ENCODE results near the gene CPEB3.
"Not testable (repeated sequence)": the region's sequence is repeated elsewhere in the genome, so short reads cannot be mapped to it uniquely, and the experiment has no call there.

Gene CPEB3

DNA sequence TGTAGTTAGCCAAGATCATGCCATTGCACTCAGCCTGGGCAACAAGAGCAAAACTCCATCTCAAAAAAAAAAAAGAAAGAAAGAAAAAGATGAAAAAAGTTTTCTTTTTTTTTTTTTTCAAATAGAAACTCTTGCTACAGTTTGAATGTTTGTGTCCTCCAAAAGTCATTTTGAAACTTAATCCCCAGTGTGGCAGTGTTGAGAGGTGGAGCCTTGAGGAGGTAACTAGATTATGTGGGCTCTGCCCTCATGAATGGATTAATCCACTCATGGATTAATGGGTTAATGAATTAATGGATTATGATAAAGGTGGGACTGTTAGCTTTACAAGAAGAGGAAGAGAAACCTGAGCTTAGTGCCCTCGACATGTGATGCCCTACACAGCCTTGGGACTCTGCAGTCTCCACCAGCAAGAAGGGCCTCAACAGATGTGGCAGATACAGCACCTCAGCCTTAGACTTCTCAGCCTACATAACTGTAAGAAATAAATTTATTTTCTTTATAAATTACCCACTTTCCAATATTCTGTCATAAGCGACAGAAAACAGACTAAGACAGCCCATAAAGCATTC, 25.1 kb downstream of the CPEB3 start:
- no peak for DNase-seq

DNA sequence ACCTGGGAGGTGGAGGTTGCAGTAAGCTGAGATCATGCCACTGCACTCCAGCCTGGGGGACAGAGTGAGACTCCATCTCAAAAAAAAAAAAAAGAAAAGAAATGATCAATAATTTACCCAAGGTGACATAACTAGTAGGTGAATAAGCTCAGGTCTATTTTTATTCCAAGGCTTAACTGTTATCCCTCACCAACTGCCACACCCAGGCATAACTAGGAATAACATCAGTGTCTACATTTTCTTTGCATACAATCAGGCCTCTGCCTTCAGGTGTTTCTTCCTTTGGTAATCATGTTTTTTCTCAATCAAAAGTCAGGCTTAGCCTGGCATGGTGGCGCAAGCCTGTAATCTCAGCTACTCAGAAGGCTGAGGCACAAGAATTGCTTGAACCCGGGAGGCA, 26.6 kb downstream of the CPEB3 start:
- no peak for DNase-seq

DNA sequence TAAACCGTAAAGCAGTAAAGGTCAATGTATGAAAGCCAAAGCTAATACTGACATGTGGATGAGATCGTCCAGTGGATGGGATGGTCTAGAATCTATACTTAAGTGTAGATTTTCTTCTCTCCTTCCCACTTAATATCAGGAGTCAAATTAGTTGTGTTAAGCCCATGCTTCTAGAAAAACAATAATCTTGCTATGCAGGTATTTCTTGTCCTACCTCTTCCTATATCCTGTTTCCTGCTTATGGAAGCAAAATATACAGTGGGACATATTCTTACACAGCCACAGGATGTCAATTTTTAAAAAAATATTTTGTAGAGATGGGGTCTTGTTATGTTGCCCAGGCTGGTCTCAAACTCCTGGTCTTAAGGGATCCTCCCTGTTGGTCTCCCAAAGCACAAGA, 27.5 kb downstream of the CPEB3 start:
- no peak for DNase-seq

DNA sequence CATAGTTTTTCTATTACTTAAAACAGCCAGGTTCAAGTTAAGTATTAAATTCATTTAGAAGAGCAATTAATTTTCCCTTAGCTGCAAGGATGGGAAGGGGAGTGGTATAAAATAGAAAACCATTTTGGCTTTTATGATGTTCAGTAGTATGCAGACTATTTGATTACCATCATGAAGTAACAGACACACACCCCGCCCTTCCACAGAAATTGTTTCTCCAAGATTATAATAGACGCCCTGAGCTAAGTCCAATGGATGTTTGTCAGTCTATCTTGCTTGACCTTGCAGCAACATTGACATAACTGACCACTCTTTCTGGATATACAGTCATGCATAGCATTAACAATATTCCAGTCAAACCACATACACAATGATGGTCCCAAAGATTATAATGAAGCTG, 42.3 kb downstream of the CPEB3 start:
- DNase-seq, result no peak

DNA sequence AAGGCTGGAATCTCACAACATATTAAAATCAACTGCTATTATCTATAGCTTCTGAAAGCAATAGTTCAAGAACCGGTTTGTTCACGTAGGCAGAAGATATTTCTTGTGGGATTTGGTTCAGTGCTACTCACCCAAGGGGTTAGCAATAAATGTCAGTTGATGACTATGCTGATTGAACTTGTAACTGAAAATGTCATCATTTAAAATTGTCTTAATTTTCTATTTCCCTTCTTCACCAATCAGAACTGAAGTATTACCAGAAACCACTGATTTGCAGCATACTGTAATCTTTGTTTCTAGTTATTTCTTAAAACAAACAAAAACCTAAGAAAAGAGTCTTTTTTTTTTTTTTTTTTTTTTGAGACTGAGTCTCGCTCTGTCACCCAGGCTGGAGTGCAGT, 46.1 kb downstream of the CPEB3 start:
- no peak for DNase-seq

DNA sequence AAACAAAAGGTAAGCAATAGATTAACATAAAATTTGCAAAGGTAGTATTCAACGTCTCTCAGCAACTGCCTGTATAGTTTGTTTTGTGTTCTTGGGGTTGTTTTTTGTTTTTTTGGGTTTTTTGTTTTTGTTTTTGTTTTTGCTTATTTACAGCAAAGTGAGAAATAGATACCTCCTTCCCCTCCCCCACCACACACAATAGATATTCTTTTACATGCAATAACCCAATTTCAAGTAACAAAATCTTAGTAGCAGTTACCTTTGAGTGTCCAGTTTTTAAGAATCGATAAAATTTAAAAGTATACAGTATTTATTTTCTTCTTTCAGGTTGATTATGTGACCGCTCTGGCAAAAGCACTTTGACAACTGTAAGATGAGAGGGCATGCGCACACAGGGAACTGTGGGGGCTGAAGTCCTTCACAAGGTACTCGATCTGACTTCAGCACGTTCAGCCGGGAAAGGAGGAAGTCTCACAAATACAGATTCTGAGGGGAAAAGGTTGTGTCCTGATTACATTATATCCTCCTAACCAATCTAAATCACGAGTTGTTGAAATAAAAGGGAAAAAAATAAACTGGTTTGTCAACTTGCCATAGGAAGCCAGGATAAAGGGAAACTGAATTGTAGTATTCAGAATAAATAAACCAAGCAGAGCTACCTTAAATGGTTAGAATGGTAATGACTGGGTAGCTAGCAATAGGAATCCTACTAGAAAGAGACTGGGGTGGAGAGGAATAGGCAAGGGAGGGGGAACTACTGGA, 47.8 kb downstream of the CPEB3 start:
- DNase-seq, result peak; percentile 61

DNA sequence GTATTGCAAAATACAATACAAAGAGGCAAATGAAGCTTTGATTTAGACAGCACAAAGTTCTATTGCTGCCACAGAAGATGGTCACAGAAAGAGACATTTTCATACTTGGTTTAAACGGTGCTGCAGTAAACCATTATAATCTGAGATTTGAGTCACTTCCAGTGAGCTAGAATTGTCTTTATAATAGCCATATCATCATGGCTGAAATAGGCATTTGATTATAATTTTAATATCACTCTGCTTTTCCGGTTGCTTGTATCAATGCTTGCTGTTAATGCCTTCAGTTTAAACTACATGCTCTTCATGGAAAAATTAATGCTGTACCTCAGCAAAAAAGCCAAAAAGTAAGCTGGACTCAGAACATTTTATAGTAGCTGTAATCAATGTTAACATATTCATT, 48.5 kb downstream of the CPEB3 start:
- no peak for DNase-seq

DNA sequence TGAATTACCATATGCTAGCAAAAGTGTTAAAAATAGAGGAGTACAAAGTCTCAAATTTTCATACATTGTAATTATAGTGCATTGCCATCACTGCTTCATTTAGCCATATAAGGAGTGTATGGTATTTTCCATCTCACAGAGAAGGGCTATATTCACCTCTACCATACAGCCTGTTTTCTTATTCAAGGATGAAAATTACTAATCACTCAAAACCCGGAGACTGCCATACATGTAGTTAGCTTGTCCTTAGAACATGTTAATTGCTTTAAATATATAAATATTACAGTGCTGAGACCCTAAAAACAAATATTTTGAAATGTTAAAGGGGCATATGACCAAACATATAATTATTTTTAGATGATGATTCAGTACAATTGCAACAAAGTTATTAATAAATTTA, 49.4 kb downstream of the CPEB3 start:
- DNase-seq, result no peak

DNA sequence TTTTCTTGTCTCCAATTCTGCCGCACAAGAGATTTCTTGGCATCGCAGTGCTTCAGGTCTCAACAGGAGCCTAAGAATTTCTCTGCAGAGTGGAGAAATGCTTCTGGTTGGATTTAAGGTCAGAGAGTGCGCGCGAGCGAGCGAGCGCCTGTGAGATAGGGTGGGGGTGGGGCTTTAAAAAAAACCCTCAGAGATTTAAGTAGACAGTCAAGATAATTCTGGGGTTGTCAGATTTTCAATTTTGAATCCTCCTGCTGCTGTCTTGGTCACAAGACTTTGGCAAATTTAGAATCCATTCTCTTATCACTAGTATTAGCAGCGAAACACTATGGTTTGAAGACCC, 49.7 kb downstream of the CPEB3 start:
- DNase-seq, result peak; percentile 19

DNA sequence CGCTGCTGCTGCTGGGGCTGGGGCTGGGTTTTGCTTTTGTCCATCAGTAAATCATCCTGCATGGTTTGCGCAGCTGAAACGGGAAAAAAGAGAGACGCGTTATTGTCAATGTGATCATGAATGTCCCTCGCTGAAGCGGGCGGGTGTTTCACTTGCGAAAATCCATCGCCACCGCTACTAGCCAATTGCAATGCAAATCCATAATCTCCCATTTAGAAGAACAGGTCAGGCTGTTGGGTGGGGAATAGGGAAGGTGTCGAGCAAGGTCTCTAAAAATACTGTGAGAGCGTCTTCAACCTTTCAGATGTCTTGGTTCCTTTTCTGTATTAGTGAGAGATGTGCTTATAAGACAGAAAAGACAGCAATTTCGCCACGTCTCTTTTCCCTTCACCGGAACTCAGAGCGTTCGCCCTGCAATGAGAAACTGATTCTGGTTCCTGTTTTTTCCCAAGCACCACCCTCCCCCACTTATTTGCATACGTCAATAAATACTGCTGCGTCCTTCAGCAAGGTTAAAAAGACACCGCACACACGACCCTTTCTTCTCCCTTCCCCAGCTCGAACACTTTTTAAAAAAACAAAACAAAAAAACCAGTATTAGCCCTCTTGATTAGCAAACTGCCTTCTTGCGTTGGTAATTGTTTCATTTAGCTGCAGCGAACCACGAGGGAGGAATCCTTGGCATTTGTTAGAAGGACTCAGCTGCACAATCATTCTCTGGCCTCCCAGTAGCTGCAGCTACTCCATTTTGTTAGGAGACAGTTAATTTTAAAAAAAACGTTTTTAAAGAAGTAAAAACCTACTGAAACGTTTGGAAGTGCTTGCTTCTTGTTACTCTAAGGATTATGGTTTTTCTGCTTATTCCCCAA, 50.4 kb downstream of the CPEB3 start:
- peak; percentile 77 for DNase-seq

DNA sequence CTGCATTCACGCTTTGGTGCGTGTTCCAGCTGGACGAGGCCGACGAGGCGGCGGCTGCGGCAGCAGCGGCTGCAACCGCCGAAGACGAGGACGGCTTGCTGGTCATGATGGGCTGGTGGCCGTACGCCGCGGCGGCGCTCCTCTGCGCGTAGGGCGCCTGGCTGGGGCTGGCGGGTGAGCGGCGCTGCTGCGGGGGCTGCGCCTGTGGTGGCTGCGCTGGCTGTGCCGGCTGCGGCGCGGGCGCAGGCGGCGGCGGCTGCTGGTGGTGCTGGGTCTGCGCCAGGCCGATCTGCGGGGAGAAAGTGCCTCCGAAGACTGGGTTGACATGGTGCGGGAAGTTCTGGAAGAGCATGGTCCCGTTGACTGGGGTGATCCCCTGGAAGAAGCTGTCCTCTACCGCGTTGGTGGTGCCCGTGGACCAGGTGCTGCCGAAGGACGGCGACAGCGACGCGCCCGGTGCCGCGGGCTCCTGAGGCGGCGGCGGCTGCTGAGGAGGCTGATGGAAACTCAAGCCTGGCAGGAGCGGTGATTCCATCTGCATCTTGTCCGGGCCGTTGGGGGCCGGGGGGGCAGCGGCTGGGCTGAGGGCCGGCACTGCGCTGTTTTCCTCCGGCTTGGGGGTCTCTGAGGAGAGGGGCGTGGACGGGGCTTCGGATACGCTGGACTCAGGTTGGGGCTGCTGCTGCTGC, 51.1 kb downstream of the CPEB3 start:
- DNase-seq, result peak; percentile 55

DNA sequence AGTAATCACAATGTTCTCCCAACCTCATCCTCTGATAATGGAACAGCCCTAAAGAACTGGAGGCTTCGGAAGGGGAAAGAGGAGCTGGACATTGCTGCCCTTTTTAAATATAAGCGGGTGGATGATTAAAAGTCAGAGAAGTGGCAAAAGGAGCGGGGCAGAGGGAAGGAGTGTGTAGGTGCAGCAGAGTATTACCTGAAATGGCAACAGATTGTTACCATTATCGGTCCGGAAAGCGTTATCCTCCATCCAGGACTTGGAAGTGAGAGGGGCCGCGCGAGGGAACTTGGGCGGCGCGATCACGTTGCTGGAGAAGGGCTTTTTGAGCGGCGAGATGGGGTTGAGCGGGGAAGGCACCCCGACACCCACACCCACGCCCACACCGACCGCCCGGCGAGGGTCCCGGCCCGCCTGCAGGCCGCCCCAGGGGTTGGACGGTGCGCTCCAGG, 51.7 kb downstream of the CPEB3 start:
- no peak for DNase-seq

DNA sequence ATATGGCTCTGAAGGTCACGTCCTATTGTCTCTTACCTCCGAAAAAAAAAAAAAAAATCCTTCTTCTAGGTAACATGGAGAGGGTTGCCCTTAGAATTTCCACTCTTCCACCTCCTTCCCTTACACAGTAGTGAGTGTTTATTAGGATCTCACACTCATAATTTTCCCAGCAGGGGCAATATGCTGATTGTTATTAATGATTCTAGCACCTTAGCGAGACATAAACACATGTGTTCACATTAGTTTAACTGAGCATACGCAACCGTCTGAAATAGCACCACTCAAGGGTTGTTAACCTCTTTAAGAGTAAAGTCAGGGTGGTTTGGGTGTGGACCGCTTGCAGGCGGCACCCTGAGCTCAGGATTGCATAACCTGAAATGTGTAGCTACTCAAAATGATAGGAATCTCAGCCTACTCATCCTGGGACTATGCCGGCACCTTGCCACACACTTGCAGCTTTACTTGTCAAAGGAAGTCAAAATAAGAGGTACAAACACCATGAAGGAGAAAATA, 52.2 kb downstream of the CPEB3 start:
- DNase-seq, result no peak

DNA sequence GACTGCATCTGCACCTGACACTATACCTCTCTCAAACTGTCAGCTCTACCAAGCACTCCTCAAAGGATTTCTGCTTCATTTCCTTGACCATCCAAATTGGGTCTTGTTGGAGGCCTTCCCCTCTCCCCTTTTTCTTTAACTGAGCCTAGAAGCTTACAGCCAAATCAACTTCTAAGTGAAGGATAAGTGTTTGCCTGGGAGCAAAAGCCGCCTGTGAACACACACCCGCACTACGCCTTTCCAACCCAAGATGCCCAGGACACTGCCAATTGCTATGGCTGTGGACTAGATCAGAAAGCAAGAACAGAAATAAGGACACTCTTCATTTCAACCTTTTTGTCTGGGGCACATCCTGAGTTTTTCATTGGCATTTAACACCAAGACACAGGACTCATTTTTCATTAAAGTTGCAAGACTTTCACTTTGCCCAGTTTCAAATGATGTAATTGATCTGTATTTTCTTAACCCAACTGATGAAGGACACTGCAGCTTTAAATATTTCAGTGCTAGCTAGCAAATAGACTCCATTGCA, 52.8 kb downstream of the CPEB3 start:
- DNase-seq, result no peak

DNA sequence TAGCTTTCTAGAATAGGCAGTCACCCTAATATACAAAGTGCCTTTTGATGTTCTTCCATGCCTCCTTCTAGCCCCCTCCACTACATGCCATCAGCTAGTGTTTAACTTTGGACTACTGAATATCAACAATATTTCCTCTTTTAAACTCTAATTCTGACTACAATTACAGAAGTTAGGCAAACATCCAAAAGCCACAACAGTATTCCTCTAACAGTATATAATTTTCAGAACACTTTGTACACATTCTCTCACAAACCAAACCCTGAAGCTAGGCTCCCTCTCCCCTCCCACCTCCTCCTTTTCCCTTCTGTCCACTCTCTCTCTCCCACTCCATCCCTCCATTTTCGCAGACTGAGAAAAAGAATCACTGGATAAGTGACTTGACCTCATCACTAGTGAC, 59.7 kb downstream of the CPEB3 start:
- DNase-seq, result no peak

DNA sequence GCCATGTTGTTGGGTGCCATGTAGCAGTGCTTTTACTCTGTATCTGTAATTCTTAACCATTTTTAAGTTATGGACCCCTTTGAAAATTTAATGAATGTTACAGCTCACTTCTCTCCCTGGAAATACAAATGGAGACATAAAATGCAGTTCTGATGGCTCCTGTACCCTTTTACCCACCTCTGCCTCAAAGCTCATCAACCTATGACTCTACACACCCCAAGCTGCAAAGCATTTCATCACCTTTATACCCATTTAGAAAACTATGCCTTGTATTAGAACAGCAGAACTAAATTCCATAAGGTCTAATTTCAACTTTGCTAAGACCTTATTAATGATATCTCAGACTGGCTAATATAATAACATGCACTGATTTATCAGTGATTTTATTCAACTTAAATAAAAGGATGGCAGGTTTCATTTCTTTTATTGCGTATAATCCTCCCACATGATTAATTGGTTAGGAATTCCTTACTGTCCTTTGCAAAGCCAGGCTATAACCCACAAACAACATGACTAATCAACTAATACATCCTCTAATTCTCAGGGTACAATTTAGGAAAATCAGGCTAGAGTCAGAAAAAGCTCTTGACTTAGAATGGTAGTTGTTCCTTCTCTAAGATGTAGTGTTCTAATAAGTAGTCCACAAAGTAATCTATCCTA, 68.1 kb downstream of the CPEB3 start:
- DNase-seq, result no peak

DNA sequence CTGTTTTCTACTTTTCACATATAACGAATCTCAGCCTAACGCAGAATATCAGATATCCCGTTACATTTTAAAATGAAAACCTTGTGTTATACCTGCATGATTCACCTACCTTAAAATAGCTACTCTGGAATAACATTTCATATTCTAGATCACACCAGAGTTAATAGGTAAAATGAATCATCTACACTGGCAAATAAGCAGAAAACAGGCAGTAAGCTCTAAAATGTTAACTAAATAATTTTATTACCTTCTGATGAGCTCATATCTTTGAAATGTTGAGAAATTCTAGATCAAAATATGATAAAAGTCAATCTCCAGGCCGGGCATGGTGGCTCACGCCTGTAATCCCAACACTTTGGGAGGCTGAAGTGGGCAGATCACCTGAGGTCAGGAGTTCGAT, 71.3 kb downstream of the CPEB3 start:
- DNase-seq, result no peak

DNA sequence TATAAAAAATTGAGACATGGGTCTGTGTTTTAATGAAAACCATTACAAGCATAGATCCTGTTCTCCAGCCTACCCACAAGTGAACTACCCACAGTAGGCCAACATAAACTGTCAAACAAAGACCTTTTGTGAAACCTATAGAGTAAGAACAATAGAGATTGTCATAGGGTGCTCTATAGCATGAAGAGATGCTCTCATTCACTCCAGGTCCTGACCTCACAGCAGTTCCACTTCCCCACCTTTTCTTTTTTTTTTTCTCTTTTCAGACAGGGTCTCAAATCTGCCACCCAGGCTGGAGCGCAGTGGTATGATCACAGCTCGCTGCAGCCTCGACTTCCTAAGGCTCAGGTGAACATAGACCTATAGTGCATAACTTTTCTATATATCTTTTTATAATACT, 72.3 kb downstream of the CPEB3 start:
- DNase-seq, result no peak

DNA sequence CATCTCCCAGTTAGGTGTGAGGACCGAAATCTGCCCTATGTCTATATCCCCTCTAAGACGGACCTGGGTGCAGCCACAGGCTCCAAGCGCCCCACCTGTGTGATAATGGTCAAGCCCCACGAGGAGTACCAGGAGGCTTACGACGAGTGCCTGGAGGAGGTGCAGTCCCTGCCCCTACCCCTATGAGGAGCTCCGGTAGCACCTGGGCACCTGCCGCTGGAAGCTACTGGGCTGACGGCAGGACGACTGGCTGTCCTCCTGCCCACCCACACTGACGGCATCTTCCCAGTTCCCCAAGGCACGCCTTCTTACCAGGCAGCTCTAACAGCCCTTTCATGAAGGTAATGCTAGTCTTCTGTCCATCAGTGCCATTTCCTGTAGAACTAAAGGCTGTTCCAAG, 74.3 kb downstream of the CPEB3 start:
- DNase-seq, result not testable (repeated sequence)

DNA sequence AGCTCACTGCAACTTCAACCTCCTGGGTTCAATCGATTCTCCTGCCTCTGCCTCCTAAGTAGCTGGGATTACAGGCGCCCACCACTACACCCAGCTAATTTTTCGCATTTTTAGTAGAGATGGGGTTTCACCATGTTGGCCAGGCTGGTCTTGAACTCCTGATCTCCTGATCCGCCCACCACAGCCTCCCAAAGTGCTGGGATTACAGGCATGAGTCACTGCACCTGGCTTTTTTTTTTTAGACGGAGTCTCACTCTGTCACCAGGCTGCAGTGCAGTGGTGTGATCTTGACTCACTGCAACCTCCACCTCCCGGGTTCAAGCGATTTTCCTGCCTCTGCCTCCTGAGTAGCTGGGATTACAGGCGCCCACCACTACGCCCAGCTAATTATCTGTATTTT, 75.7 kb downstream of the CPEB3 start:
- not testable (repeated sequence) for DNase-seq

DNA sequence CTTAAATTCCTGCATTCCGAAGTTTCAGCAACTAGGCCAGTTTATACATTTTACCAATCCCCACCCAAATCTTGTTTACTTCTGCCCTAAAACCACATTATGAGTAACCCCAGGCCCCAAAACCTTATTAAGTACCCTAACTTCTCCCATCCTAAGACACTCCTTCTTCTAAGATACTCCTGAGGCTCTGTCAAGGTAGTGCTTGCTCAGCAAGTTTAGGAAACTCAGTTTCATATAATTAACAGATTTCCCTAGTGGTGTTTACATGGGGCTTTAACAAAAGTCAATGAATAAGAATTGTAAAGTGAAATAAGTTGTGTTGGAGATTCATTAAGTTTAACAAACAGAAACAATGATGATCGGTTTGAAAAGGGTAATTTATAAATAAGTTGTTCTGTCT, 77.8 kb downstream of the CPEB3 start:
- DNase-seq, result no peak

DNA sequence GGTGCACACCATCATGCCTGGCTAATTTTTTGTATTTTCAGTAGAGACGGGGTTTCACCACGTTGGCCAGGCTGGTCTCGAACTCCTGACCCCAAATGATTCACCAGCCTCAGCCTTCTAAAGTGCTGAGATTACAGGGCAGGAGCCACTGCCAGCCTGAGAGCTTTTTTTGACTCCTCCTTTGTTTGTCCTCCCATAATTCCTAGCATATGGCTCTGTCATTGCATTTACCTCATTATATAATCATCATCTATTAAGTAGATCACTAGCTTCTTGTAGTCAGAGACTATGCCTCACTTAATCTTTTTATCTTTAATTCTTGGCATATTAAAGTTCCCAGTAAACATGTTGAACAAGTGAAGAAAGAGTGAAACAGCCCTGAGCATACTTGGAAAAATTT, 82.1 kb downstream of the CPEB3 start:
- no peak for DNase-seq
